ENCODE results near the gene SEMA6A. TPM values are rescaled to one million over a fixed set of nuclear protein-coding genes. Genes with fewer than 3 reads are reported as not detected.

SEMA6A gene
- total RNA-seq, 1 donor from 2014 or later = not detected

GRCh38 chr5:116576053-116576713, 1.6 kb upstream of the SEMA6A start:
- intact Hi-C loops (cut with micrococcal nuclease) = loop anchor here (1.0 to 10.0 kb wide), 4 partner anchors 372 to 1391 kb away; partner anchors contain the start of genes AP3S1, ATG12 and CDO1

DNA sequence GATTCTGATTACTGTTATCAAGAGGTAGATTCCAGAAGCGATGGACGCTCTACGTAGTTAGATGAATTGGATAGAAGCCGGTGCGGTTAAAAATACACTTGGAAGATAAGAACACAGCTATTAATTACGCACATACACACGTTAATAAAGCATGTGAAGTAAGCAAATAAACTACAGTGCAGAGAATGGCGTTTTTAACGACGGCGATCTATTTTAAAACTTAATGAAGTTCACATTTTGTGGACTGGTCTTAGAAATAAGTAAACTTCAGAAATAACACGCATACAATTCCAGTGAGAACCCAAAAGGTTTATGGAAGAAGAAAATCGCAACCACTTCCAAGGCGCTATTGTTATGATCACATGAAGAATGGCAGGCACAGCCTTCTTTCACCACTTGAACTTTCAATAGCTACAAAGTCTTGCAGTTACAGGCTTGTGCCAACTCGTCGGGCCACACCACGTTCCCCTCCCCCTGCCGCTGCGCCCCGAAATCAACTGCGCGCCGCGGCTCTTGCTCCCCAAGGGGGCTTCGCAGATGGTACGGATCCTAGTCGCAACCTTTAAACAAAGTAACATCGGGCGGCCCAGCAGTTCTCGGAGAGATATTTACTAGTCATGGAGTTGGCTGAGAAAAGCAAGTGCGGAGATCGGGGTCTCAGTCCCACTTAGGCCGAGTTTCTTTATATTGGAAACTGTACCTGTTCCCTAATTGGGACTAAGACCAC, 866 bp upstream of the SEMA6A start:
- intact Hi-C loops (cut with micrococcal nuclease) = loop anchor here (1.0 to 10.0 kb wide), 4 partner anchors 373 to 1391 kb away; partner anchors contain the start of genes AP3S1, ATG12 and CDO1

DNA sequence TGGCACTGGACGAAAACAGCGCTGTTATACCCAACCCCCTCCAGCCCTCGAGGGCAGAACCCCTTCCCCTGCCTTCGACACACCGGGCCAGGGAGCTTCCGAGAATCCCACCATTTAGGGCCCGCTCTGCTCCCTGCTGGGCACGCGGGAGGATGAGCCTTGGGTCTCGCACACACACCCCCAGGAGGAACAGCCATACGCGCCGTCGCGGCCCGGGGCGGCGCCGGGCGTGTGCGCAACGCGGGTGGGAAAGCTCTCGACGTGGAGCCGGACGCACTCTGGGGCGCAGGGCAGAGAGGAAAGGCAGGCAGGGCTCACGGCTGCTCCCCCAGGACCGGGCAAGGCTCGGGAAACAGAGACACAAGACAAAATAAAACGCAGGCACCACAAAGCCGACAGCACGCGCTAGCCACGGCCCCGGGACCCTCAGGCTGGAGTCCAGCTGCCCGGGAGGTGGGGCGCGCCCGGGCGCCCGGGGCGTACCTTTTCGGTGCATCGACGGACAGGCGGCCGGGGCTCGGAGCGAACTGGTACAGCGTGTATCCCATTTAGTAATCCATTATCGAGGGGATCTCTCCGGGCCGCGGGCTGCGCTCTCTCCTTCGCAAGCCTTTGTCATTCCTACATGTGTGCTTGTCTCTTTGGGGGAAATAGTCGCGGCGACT, 789 bp downstream of the SEMA6A start:
- intact Hi-C loops (cut with micrococcal nuclease) = loop anchor here (5.0 to 10.0 kb wide), 5 partner anchors 437 to 1389 kb away; partner anchors contain the start of genes AP3S1, ATG12, CDO1 and LVRN

GRCh38 chr5:116573279-116573701, 1.3 kb downstream of the SEMA6A start:
- intact Hi-C loops (cut with micrococcal nuclease) = loop anchor here (5.0 to 10.0 kb wide), 5 partner anchors 436 to 1388 kb away; partner anchors contain the start of genes AP3S1, ATG12, CDO1 and LVRN

DNA sequence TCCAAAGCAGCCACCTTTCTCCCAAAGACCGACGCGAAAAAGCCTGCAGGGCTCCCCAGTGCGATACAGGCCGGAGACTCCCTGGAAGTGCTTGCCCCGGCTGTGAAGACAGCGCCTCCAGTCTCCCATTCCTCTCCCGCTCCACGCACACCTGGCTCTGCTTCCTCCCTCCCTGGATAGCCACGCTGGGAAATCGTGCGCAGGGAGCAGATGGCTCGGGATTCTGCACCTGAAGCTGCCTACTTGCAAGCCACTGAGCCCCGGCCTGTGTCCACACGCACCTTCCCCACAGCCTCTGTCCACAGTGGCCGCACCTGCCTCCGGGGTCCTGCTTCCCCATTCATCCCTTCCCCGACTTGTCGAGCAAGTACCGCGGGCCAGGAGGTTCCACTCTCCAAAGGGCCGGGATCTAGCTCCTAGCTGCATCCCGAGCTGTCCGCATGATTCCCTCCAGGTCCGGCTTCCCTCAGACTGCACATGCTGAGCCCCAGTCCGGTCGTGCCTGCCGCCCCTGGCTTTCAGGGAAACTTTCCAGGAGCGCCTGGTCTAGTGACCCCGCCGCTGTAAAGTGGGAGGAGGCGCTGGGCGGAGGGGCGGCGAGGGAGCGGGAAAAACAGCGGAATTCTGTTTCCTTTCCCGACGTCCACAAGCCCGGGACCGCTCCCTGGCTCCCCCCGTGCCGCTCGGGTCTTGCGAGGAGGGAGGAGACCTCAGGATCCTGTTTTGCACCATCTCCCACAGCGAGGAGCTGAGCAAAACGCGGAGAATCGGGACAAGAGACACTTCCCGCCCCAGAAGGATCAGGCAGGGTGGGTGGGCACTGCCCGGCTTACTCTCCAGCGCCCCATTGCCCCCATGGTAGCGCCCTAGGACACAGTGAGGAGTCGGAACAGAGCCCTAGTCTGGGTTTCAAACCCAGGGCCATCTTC, 2.0 kb downstream of the SEMA6A start:
- intact Hi-C loops (cut with micrococcal nuclease) = loop anchor here (5.0 to 10.0 kb wide), 5 partner anchors 435 to 1388 kb away; partner anchors contain the start of genes AP3S1, ATG12, CDO1 and LVRN

DNA sequence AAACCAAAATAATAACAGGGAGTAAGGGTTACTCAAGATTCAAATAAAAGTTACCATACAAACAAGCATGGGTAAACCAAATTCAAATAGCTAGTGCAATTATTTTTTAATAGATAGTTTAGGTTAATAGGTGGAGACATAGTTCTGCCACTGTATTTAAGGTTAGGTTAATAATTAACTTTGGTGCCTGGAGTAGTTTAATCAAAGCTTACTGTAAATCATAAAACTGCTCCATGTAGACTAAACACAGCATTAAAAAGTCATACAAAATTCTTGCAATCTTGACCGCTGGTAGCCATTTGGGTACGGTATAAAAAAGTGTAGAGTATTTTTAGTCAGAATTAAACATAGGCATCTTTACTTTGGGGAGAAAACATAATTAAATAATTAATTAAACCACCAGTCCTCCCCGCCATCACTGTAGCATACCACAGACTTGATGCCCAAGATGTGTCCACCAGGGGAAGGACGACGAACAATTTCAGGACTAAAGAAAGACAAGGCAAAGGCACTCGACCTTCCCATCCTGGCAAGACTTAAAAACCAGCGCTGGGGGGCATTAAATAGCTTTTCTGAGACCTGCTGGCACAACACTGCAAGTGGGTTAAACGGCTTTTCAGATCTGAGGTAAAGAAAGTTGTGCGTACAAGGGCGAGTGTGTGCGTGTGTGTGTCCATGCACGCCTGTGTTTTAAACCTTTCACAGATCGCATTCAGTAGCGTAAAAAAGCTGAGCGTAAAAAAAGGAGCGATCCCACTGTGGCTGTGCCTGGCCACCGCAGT, 2.9 kb downstream of the SEMA6A start:
- intact Hi-C loops (cut with micrococcal nuclease) = loop anchor here (5.0 to 10.0 kb wide), 5 partner anchors 434 to 1387 kb away; partner anchors contain the start of genes AP3S1, ATG12, CDO1 and LVRN

DNA sequence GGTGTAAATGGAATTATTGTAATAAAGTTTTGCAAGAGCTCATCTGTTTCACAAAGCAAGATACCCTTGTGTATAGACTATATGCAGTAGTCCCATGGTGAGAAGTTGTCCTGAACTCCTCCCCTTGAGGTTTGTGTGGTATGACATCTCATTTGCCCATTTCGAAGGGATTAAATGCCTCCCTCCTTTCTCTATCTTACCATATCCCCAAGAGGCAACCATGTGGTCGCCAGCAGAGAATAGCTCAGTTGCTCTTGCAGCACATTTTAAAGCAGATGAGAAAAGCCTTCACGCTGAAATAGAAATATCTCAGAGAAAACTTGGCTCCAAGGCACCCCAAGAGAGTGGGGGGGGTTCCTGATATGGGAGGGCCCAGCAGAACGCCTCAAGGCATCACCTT, 4.6 kb downstream of the SEMA6A start:
- intact Hi-C loops (cut with micrococcal nuclease) = loop anchor here (5.0 to 10.0 kb wide), 5 partner anchors 433 to 1385 kb away; partner anchors contain the start of genes AP3S1, ATG12, CDO1 and LVRN

- intact Hi-C loops (cut with micrococcal nuclease) = no loop called here
Measured at GRCh38 chr5:116567106-116567505, 7.5 kb downstream of the SEMA6A start.

- intact Hi-C loops (cut with micrococcal nuclease) = no loop called here
Measured at GRCh38 chr5:116566251-116566650, 8.4 kb downstream of the SEMA6A start.

GRCh38 chr5:116564756-116565490, 9.7 kb downstream of the SEMA6A start:
- intact Hi-C loops (cut with micrococcal nuclease) = no loop called here

- intact Hi-C loops (cut with micrococcal nuclease) = no loop called here
Measured at GRCh38 chr5:116564312-116564711, 10.3 kb downstream of the SEMA6A start.

DNA sequence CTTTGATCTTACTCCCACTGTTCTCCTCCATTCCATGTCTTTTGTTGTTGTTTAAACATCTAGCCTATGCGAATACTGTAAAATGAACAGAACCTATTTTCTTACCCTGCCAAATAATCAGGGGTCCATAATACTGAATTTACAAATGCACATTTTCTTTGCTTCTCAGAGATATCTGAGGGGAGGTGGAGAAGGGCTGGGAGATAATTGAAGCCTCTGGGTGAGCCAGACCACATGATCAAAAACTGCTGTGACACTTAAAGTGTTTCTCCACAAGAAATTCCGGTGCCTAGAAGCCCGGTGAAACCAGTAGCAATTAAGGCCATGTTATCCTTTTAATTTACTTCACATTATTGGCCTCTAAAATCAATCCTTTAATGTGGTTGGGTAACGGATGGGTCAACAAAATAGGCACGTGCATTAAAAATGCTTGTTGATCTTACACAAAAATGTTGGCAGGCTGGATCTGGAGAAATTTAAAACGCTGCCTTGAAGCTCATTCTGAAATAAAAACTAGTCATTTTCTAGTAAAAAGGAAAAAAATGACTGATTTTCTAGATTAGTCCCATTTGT, 10.8 kb downstream of the SEMA6A start:
- intact Hi-C loops (cut with micrococcal nuclease) = no loop called here

- intact Hi-C loops (cut with micrococcal nuclease) = no loop called here
Measured at GRCh38 chr5:116562669-116563068, 12.0 kb downstream of the SEMA6A start.

GRCh38 chr5:116561658-116562057, 13.0 kb downstream of the SEMA6A start:
- intact Hi-C loops (cut with micrococcal nuclease) = no loop called here

- intact Hi-C loops (cut with micrococcal nuclease) = no loop called here
Measured at GRCh38 chr5:116559673-116560164, 14.9 kb downstream of the SEMA6A start.

- intact Hi-C loops (cut with micrococcal nuclease) = no loop called here
Measured at GRCh38 chr5:116559239-116559638, 15.4 kb downstream of the SEMA6A start.

DNA sequence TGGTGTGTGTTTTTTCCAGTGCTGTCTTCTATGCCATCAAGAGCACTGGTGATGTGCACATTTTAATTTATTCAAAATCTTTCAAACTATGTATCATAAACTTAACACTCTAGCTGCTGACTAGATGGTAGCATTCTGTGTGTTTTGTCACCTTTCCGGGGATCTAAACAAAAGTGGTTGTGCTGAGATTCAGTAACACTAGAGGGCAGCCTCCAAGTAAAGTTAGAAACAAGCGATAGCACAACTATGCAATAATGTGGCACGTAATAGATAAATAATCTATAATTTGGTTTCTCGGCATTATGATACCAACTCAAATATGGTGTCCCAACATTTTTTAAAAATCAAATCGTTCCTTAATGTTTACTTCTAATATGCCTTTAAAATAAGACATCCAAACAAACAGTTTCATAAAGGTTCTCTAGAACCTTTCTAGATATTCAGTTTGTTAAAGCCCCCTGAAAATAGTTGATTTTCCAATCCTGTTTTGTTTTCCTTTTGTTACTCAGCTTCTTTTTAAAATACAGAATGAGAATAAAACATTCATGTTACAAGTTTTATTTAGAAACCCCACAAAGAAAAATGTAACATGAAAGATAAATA, 16.9 kb downstream of the SEMA6A start:
- intact Hi-C loops (cut with micrococcal nuclease) = no loop called here

DNA sequence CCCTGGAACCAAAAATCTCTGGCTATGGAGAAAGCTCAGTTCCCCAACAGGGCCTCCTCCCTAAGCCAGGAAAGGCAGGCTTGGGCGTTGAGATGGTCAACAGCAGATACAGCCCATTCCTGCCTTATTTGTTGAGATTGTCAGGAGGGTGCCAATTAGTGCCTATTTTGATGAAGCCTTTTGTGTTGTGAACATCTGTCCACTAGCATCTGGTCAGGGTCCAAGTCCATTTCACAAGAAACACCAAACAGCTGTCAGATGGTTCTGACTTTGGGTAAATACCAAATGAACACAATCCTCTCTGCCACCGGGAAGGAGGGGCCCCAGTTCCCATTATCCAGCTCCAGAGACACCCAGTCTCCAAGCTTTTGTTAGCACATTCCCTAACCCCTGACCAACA, 19.9 kb downstream of the SEMA6A start:
- intact Hi-C loops (cut with micrococcal nuclease) = no loop called here
